B cell (primary cell): Measurements from ENCODE around the gene RPTN.

ENCODE experiments used
- EZH2 ChIP-seq: IDR thresholded peaks from 2 replicates; pipeline ENCODE4 v1.6.1; 2012; ENCODE audit warnings: borderline replicate concordance, low read depth, mild to moderate bottlenecking, moderate library complexity, low read length; ENCODE audit not compliant: insufficient read depth, poor library complexity, severe bottlenecking
- TF ChIP-seq, protein P1 (sequence below): fragments of 200-600 bp; IDR thresholded peaks from one replicate; pipeline ENCODE4 v1.8.0; 2022; ENCODE audit warnings: antibody characterized with exemption, mild to moderate bottlenecking

DNA sequence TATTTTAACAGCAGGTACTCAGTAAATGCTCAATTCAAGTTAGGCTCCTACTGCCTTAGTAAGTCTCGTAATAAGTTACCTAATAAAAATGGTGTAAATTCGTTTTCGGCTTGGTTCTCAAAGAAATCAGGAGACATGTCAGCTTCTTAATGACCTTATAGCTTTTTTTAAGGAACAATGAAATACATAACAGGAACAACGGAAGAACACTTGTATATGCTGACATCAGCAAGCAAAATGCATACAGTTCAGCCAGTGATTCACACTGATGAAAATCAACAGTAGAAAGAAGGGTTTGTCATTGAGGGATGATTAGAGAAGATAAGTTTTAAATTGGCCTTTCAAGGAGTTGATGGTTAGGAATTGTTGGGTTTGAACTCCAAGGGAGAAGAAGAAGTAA, 13.3 kb downstream of the RPTN start:
- TF ChIP-seq, protein P1, sequence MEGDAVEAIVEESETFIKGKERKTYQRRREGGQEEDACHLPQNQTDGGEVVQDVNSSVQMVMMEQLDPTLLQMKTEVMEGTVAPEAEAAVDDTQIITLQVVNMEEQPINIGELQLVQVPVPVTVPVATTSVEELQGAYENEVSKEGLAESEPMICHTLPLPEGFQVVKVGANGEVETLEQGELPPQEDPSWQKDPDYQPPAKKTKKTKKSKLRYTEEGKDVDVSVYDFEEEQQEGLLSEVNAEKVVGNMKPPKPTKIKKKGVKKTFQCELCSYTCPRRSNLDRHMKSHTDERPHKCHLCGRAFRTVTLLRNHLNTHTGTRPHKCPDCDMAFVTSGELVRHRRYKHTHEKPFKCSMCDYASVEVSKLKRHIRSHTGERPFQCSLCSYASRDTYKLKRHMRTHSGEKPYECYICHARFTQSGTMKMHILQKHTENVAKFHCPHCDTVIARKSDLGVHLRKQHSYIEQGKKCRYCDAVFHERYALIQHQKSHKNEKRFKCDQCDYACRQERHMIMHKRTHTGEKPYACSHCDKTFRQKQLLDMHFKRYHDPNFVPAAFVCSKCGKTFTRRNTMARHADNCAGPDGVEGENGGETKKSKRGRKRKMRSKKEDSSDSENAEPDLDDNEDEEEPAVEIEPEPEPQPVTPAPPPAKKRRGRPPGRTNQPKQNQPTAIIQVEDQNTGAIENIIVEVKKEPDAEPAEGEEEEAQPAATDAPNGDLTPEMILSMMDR = no peak
- no peak for TF ChIP-seq EZH2
